ENCODE results near the gene RPL18A. TPM values are rescaled to one million over a fixed set of nuclear protein-coding genes. Genes with fewer than 3 reads are reported as not detected.

Gene RPL18A
- total and polyA plus RNA-seq, 2 of the 13 experiments (the other 11 are each of a cell fraction or from before 2014, with no cell fraction given), result 1,471 to 2,004 TPM

GRCh38 chr19:17847538-17848366 lies 12.0 kb upstream of the RPL18A start, which contains the start of gene JAK3 (continued):
- TF ChIP-seq STAT6 (CRISPR knock-in tag; IDR thresholded peaks at IDR 0.05; ENCODE audit: borderline replicate concordance), result no peak
- peak; percentile 51 for TF ChIP-seq KDM6A (CRISPR knock-in tag; IDR thresholded peaks at IDR 0.05; ENCODE audit: low read depth)
- no peak for TF ChIP-seq NR2F6 (IDR thresholded peaks at IDR 0.05)
- 0 out of 2 replicates have a peak, but pooled peaks have one; percentile 13 for TF ChIP-seq NR2F6 (CRISPR knock-in tag; IDR thresholded peaks at IDR 0.05)
- TF ChIP-seq ZBTB7B (CRISPR knock-in tag; IDR thresholded peaks at IDR 0.05), result no peak
- no peak for TF ChIP-seq BRF2 (CRISPR knock-in tag; IDR thresholded peaks at IDR 0.05)
- TF ChIP-seq ZNF75D (CRISPR knock-in tag; IDR thresholded peaks at IDR 0.05; ENCODE audit: borderline replicate concordance), result no peak
- 0 out of 2 replicates have a peak, but pooled peaks have one; percentile 24 for TF ChIP-seq ZNF44 (CRISPR knock-in tag; IDR thresholded peaks at IDR 0.05)
- TF ChIP-seq TBL1XR1 (IDR thresholded peaks at IDR 0.05; ENCODE audit: borderline replicate concordance, low read length, partially characterized antibody), result no peak
- peak; percentile 38; the same call in 1 of the 2 replicates for TF ChIP-seq PHF21A (CRISPR knock-in tag; IDR thresholded peaks at IDR 0.05)
- no peak for TF ChIP-seq ZFP90 (CRISPR knock-in tag; IDR thresholded peaks at IDR 0.05; ENCODE audit: borderline replicate concordance)
- TF ChIP-seq, protein P1, sequence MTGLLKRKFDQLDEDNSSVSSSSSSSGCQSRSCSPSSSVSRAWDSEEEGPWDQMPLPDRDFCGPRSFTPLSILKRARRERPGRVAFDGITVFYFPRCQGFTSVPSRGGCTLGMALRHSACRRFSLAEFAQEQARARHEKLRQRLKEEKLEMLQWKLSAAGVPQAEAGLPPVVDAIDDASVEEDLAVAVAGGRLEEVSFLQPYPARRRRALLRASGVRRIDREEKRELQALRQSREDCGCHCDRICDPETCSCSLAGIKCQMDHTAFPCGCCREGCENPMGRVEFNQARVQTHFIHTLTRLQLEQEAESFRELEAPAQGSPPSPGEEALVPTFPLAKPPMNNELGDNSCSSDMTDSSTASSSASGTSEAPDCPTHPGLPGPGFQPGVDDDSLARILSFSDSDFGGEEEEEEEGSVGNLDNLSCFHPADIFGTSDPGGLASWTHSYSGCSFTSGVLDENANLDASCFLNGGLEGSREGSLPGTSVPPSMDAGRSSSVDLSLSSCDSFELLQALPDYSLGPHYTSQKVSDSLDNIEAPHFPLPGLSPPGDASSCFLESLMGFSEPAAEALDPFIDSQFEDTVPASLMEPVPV (CRISPR knock-in tag; IDR thresholded peaks at IDR 0.05), result no peak
- no peak for TF ChIP-seq ZNF598 (CRISPR knock-in tag; IDR thresholded peaks at IDR 0.05; ENCODE audit: borderline replicate concordance)
- no peak for TF ChIP-seq JUN (CRISPR knock-in tag; IDR thresholded peaks at IDR 0.05)
- no peak for TF ChIP-seq SOX6 (IDR thresholded peaks at IDR 0.05)
- TF ChIP-seq SOX6 (CRISPR knock-in tag; IDR thresholded peaks at IDR 0.05), result no peak
- no peak for TF ChIP-seq MAFG (CRISPR knock-in tag; IDR thresholded peaks at IDR 0.05)
- TF ChIP-seq ZNF276 (CRISPR knock-in tag; IDR thresholded peaks at IDR 0.05; ENCODE audit: low read depth), result peak; percentile 48; the same call in 1 of the 2 replicates
- TF ChIP-seq TCF7L2 (IDR thresholded peaks at IDR 0.05; ENCODE audit: low read depth, low read length), result no peak
- no peak for TF ChIP-seq FIP1L1 (IDR thresholded peaks at IDR 0.05; ENCODE audit: borderline replicate concordance, insufficient read depth, low read depth, low read length)

Data from HepG2 (cell line).